GM12878 (cell line): ENCODE results near the gene EI24. TPM values are rescaled to one million over a fixed set of nuclear protein-coding genes. Genes with fewer than 3 reads are reported as not detected.

Experiments
- BCL11A ChIP-seq: IDR thresholded peaks from 2 replicates; pipeline ENCODE4 v1.6.1; 2011; ENCODE audit warnings: low read depth, low read length
- BCL3 ChIP-seq: IDR thresholded peaks from 2 replicates; pipeline ENCODE4 v1.6.1; 2011; ENCODE audit warnings: borderline replicate concordance, low read depth, mild to moderate bottlenecking, moderate library complexity, low read length; ENCODE audit not compliant: insufficient read depth, poor library complexity, severe bottlenecking
- BMI1 ChIP-seq: fragments of 450-650 bp; IDR thresholded peaks from 2 replicates; pipeline ENCODE4 v1.6.1; 2016; ENCODE audit warnings: mild to moderate bottlenecking, moderate library complexity, borderline replicate concordance
- CBX3 ChIP-seq: fragments of 200-600 bp; sonication (generic); IDR thresholded peaks from 2 replicates; pipeline ENCODE4 v1.6.1; 2016; ENCODE audit warnings: low read depth, borderline replicate concordance
- DPF2 ChIP-seq: fragments of 450-650 bp; IDR thresholded peaks from 2 replicates; pipeline ENCODE4 v1.6.1; 2017; ENCODE audit warnings: mild to moderate bottlenecking
- EGR1 ChIP-seq, 2 experiments: IDR thresholded peaks; 1 replicate in 1 of 2; 2 replicates in 1 of 2; pipeline ENCODE4 v1.6.1; 2011 to 2012; ENCODE audit warnings: low read depth in 2 of 2, low read length in 2 of 2, borderline replicate concordance in 1 of 2, mild to moderate bottlenecking in 1 of 2, moderate library complexity in 1 of 2
- ETV6 ChIP-seq, 2 experiments: fragments of 450-650 bp in 1 of 2; IDR thresholded peaks in 1 of 2; conservative IDR thresholded peaks in 1 of 2; 2 replicates each; pipeline ENCODE4 v1.6.1; 2014; ENCODE audit warnings: antibody characterized with exemption in 1 of 2, borderline replicate concordance in 1 of 2, low read depth in 1 of 2, mild to moderate bottlenecking in 1 of 2, moderate library complexity in 1 of 2
- FOXM1 ChIP-seq: IDR thresholded peaks from 2 replicates; pipeline ENCODE4 v1.6.1; 2012; ENCODE audit warnings: low read depth, mild to moderate bottlenecking, inconsistent platforms, low read length, moderate library complexity
- HCFC1 ChIP-seq: fragments of 150-350 bp; IDR thresholded peaks from 2 replicates; pipeline ENCODE4 v1.6.1; 2014; ENCODE audit warnings: low read length
- IKZF2 ChIP-seq, 2 experiments: fragments of 450-650 bp; IDR thresholded peaks; 2 replicates each; pipeline ENCODE4 v1.6.1; 2017; ENCODE audit warnings: mild to moderate bottlenecking in 2 of 2, moderate library complexity in 2 of 2
- JUND ChIP-seq: IDR thresholded peaks from 2 replicates; pipeline ENCODE4 v1.6.1; 2012; ENCODE audit warnings: low read depth, mild to moderate bottlenecking, low read length, improper control_type of control experiment, moderate library complexity
- KAT2A ChIP-seq: conservative IDR thresholded peaks from 2 replicates; pipeline ENCODE4 v1.6.1; 2011; ENCODE audit warnings: low read depth, low read length; ENCODE audit not compliant: control insufficient read depth
- MYB ChIP-seq: fragments of 150-350 bp; IDR thresholded peaks from 2 replicates; pipeline ENCODE4 v1.6.1; 2014; ENCODE audit warnings: mild to moderate bottlenecking, low read depth, low read length, borderline replicate concordance
- PRDM15 ChIP-seq: fragments of 450-650 bp; formaldehyde crosslinking; IDR thresholded peaks from 2 replicates; pipeline ENCODE4 v1.4.0; 2020; ENCODE audit warnings: mild to moderate bottlenecking, moderate library complexity
- SIX5 ChIP-seq: IDR thresholded peaks from 2 replicates; pipeline ENCODE4 v1.6.1; 2011; ENCODE audit warnings: mild to moderate bottlenecking, low read depth, low read length, moderate library complexity; ENCODE audit not compliant: severe bottlenecking
- SMARCA5 ChIP-seq: fragments of 450-650 bp; IDR thresholded peaks from 2 replicates; pipeline ENCODE4 v1.6.1; 2017; ENCODE audit warnings: mild to moderate bottlenecking
- STAT1 ChIP-seq: fragments of 450-650 bp; conservative IDR thresholded peaks from 2 replicates; pipeline ENCODE4 v1.6.1; 2014; ENCODE audit warnings: antibody characterized with exemption, mild to moderate bottlenecking
- STAT3 ChIP-seq: IDR thresholded peaks from 2 replicates; pipeline ENCODE4 v1.6.1; 2011; ENCODE audit warnings: low read depth, low read length, improper control_type of control experiment
- SUPT20H ChIP-seq: IDR thresholded peaks from 2 replicates; pipeline ENCODE4 v1.6.1; 2011; ENCODE audit warnings: low read depth, mild to moderate bottlenecking, low read length, moderate library complexity, borderline replicate concordance; ENCODE audit not compliant: control insufficient read depth
- TBL1XR1 ChIP-seq: IDR thresholded peaks from 2 replicates; pipeline ENCODE4 v1.6.1; 2012; ENCODE audit warnings: low read depth, low read length, improper control_type of control experiment
- polyA plus RNA-seq, 11 experiments: library from polyadenylated mRNA; depleted of rRNA in 4 of 11; unstranded in 6 of 11; stranded (reverse) in 5 of 11; fragments of >200 nt; fragmentation: Nextera tagmentation in 4 of 11; fragmentation: Illumina TruSeq in 1 of 11; extraction: Ambion mirVana in 4 of 11; extraction: Trizol in 1 of 11; gene quantifications; 1 replicate in 1 of 11; 2 replicates in 10 of 11; pipeline versions ENCODE4 v1.2.1 to v1.2.3, GENCODE V29; 2011 to 2016; ENCODE audit warnings: inconsistent platforms in 2 of 11, missing spikeins in 2 of 11, low read depth in 1 of 11
- total RNA-seq, 4 experiments: library from RNA; depleted of rRNA in 3 of 4; stranded (reverse); fragments of >200 nt in 3 of 4; fragmentation: Illumina TruSeq in 1 of 4; extraction: Trizol in 1 of 4; gene quantifications; 2 replicates each; pipeline versions ENCODE4 v1.2.1 to v1.2.3, GENCODE V29; 2013 to 2021
- TF ChIP-seq, protein P1 (sequence below): IDR thresholded peaks from 2 replicates; pipeline ENCODE4 v1.6.1; 2012; ENCODE audit warnings: low read depth, low read length, improper control_type of control experiment
- TF ChIP-seq, protein P2 (sequence below): IDR thresholded peaks from 2 replicates; pipeline ENCODE4 v1.6.1; 2011; ENCODE audit warnings: mild to moderate bottlenecking, low read depth, low read length, moderate library complexity; ENCODE audit not compliant: insufficient replicate concordance

The EI24 gene
- total and polyA plus RNA-seq, 10 of the 15 experiments (the other 5 are each of a cell fraction or from before 2014, with no cell fraction given) = 20.3 to 127 (median 70.4) TPM

DNA sequence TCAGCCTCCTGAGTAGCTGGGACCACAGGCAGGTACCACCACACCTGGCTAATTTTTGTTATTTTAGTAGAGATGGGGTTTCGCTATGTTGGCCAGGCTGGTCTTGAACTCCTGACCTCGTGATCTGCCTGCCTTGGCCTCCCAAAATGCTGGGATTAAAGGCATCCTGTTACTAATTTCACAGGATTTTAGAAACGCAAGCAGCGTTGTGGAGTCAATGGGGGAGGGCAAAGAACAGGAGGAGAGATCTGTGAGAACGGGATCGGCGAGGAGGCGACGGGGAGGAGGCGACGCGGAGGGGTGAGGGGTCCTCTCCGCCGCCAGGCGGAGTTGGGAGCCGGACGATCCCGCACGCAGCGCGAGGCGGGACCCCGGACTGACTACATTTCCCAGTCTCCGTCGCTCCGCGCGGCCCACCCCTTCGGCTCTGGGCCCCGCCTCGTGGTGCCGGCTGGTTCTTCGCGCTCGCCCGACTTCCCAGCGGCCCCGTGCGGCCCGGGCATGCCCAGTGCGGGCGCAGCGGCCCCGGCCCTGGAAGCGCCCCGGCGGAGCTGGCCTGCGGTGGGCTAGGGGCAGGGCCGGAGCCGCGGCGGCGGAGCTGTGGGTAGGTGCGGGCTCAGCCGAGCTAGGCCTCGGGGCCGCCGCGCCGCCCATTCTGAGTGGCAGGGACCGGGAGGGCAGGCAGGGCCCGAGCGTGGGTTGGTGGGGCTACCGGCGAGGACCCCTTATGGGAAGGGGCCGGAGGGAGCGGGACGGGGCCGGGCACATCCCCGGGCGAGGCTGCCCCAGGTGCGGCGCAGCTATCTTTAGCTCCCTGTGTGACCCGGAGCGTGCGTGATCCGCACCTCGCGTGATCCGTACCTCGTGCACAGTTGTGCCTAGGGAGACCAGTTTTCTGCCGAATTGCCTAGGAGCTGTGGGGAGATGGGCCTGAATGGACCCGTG is at the start of gene EI24 (continued):
- TF ChIP-seq BCL3 (no peak), TBL1XR1 (no peak), CBX3 (no peak), STAT3 (no peak), PRDM15 (CRISPR knock-in tag) (no peak), BCL11A (no peak), SIX5 (peak; percentile 77), BMI1 (no peak), HCFC1 (peak; percentile 86), IKZF2 (IDR thresholded peaks at IDR 0.05) (peak; percentile 52 to 60; a peak in 3 of 4 replicates), MYB (no peak), ETV6 (conservative IDR thresholded peaks at IDR 0.05 in 1 of 2, IDR thresholded peaks at IDR 0.05 in 1 of 2; ENCODE audit: borderline replicate concordance in 1 of 2, low read depth in 1 of 2) (no peak), SUPT20H (no peak), SMARCA5 (peak; percentile 89; the same call in 1 of the 2 replicates), KAT2A (no peak), DPF2 (peak; percentile 88), FOXM1 (no peak), JUND (no peak), STAT1 (peak; percentile 26; the same call in 1 of the 2 replicates), EGR1 (IDR thresholded peaks at IDR 0.05; ENCODE audit: borderline replicate concordance in 1 of 2, low read depth in 2 of 2, low read length in 2 of 2) (no peak)
- TF ChIP-seq, protein P1, sequence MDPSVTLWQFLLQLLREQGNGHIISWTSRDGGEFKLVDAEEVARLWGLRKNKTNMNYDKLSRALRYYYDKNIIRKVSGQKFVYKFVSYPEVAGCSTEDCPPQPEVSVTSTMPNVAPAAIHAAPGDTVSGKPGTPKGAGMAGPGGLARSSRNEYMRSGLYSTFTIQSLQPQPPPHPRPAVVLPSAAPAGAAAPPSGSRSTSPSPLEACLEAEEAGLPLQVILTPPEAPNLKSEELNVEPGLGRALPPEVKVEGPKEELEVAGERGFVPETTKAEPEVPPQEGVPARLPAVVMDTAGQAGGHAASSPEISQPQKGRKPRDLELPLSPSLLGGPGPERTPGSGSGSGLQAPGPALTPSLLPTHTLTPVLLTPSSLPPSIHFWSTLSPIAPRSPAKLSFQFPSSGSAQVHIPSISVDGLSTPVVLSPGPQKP = no peak
- TF ChIP-seq, protein P2, sequence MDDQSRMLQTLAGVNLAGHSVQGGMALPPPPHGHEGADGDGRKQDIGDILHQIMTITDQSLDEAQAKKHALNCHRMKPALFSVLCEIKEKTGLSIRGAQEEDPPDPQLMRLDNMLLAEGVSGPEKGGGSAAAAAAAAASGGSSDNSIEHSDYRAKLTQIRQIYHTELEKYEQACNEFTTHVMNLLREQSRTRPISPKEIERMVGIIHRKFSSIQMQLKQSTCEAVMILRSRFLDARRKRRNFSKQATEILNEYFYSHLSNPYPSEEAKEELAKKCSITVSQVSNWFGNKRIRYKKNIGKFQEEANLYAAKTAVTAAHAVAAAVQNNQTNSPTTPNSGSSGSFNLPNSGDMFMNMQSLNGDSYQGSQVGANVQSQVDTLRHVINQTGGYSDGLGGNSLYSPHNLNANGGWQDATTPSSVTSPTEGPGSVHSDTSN = no peak
